Stimulated activated CD8-positive, alpha-beta memory T cell treated with anti-CD3 and anti-CD28 coated beads, Interleukin-4, amount 100 ng/mL, for 4 hours (primary cell): Measurements from ENCODE around the gene PEMT.

ENCODE experiments used
- DNase-seq, 2 donors: peaks; one replicate each; pipeline ENCODE4 v3.0.0-alpha.2; 2020; ENCODE audit warnings: low read depth in 2 of 2, low spot score in 1 of 2

PEMT gene

DNA sequence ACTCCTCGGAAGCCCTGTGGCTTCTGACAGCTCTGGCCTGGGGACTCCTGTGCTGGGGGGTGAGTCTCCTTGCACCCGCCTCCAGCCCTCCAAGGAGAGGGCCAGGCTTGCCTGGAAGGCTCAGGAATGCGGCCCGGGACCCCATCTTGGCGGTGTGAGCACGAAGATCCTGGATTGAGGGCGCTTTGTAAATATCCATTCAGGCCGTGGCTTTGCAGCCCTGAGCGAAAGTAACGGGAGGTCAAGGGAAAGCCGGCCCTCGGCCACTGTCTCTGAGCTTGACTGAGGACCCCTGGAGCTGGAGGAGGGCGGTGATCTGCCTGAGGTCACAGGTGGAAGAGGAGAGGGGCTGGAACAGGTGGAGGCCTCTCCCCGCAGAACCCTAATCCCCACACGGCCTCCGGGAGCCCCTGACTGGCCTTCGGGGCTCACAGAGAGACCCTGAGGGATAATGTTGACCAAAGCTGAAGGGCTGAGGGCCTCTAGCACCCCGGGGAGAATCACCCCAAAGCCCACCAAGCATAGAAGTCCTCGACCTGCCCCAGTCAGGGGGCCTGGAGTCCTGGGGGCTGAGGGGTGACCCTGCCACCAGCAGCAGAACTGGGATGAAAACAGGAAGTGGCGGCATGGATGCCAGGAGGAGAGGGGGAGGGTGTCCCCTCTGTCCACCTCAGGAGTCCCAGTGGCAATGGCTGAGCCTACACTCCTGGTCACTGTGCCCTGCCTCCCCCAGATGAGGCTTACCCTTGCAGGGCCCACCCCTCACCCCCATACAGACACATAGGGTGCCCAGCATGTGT, 87.0 kb downstream of the PEMT start:
- DNase-seq = no peak

DNA sequence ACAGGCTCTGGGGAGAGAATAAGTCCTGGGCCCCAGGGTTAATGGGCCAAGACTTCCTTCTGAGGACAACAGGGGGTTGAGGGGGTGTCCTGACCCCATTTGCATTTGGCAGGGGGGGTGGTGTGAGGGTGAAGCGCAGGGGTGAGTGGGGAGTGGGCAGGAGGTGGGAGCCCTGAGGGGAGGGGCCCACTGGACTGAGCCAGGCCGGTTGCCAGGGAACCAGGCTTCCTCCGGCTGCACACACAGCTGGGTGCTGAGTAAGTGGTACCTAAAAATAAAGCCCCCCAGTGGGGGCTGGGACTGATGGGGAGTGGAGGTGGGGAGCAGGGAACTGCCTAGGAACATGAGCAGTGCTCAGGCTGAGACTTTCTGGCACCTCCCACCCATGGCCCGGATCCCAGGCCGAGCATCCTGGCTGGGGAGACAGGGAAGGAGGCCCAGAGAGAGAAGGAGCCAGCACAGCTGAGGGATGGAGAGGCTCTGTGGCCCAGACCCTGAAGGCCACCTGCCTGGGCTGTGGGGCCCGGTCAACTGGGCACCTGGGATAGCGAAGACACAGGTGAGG, 87.9 kb downstream of the PEMT start:
- DNase-seq = no peak

DNA sequence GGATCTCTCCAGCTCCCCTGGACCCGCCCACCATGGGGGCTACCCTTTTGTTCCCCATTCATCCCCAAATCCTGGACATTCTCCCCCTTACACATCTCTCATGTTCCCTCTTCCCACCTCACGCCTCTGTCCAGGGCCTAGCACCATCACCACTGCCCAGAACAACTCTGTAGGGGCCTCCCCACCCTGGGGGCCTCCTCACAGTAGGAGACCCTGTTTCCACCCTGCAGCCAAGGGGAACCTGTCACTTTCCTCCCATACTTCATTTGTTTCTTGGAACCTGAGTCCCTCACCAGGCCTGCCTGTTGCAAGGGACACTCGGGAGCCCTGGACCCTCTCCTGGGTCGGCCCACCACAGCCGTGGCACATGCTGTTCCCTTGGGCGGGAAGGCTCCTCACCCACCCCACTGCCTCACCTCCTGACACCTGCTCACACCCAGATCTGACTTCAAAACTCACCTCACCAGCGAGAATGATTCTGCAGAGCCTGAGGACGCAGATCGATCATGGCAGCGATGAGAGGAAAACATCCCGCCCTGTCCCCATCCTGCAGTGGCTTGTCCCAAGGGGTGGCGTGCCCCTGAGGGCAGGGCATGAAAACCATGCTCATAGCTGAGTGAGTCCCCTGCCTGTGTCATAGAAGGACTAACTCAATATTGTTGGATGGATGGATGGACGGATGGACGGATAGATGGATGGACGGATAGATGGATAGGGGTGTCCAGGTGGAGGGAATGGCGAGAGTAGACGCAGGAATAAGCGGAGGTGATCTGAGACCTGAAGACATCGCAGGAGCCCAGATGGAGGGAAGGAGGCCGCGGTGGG, 88.6 kb downstream of the PEMT start:
- no peak for DNase-seq

DNA sequence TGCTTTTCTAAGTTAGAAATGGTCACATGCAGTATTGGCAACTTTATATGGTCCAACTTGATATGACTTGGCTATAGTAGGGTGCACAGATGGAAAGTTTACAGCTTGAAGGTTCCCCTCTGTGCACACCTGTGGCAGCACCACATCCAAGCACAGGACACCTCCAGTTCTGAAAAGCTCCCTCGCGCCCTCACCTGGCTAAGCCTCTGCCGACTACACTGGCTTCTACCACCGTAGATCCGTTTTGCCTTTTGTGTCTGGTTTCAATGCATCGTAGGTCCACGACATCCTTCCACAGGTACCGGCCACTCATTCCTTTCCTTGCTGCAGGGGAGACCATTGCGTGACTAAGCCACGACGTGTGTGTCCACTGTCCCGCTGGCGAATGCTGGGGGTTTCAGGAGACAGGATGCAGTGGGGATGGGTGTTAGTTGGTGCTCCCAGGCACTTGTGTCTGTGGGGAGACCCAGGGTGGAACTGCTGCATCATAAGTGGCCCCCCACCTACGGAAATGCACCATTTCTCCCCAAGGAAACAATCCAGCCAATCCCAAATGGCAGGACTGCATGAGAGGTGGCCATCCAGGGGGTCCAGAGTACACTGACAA, 90.4 kb downstream of the PEMT start:
- DNase-seq = no peak

DNA sequence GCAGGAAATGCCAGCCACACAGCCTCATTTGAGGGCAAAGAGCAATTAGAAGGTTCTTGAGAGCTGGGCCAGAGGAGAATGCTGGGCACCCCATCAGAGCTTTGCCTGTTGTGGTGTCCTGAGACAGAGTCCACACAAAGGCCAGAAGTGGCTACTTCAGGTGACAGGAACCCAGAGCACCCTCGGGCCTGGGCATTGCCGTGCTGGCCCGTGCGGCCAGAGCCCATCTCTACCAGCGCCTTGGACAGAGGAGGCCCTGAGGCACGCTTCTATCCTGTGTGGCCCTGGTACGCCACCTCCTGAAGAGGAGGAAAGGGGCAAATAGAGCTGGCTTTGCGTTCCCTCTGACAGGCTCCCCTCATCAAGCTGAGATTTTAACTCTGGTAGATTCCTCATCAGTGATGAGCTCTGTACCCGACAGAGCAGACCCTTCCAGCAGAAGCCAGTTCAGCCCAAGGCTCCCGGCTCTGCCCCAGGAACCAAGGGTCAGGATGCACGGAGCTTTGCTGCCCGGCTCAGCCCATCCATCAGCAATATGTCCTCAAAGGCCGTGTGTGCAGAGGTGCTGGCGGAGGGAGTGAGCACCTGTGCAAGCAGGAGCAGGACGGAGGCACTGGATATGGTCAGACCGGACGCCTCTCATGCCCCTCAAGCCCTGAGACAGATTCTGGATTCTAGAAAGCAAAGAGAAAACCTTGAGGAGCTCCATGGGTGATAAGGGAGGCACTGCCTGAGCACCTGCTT, 91.9 kb downstream of the PEMT start:
- DNase-seq = no peak

DNA sequence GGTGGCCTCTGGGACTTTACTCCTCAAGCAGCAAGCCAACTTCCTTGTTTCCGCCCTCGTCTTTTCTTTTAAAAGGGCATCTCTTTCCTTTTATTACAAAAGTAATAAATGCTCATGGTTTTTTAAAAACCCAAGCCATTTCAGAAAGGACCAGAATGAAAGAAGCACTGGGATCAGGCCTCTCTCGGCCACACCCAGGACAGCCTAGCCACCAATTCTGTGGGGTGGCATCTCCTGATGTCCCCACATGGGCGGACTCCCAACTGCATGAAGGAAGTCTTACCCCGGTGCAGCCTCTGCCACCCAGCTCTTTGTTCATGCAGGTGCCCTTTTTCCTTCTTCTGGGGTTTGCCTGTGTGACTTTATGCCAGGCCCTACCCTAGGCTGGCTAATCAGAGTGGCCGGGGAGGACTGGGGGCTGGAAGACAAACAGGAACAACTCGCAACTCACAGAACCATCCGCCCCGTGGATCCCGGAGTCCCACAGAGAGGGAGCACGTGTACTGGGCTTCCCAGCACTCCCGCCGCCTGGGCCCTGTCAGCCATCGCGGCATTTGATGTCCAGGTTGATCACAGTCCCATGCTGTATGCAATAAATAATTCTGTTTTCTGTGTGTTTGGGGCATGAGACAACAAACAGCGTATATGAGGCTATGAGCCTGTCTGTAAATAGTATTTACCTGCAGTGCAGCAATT, 92.8 kb downstream of the PEMT start:
- no peak for DNase-seq

DNA sequence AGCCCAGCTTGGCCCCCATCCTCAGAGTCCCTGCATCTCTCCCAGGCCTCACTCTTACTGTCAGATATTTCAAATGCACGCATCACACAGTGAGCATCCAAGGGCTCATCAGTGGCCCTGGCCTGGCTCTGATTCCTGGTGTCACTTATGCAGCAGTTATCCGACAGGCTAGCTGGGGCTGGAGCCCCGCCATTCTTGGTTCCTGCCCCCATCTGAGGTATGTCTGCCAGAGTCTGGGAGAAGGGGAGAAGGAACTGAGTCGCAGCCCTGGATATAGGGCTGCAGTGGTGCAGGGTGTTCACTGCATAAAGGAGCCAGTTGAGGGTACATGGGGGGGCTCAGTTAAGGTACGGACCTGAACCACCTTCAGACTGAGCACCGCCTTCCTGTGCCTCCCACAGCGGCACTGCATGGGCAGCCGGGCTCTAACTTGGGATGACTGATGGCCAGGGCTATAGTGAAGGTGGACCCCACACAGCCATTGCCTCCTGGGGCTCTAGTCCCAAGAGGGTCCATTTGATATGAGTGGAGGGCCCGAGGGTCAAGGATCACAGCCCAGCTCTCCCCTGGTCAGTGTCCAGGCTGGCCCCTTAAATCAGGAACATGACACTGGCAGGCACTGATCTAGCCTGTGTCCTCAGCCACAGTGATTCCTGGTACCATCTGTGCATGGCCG, 93.5 kb downstream of the PEMT start:
- DNase-seq = no peak

DNA sequence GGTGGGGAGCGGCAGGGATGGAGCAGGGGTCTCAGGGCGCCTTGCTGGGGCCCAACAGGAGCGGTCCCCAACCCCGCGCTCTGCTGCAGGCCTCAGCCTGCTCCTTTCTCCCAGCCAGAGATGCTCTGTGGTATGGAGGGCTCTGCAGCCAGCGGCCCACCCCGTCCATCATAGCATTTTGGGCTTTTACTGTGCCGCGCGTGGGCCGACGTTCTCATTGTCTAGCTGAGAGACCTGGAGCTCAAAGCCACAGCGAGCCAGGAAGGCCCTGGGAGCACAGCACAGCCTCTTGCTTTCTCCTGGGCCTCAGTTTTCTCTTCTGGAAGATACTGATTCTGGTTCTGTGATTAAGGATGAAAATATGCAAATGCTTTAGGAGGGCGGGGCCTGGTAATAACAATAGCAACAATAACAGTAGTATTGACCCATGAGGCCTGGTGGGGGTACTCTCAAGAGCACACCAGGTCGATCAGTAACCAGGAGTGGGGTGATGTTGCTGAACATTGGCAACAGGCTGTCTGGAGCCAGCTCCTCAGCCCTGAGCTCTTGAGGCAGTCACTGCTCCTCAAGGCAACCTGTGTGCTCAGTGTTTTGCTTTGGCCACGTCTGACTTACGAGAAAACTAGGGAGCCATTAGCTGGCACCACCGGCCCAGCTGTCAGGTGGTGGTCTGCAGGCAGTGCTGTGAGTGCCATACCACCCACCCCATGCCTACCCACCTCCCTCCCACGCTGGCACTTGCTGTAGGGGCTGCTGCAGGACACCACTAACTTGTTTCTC, 94.3 kb downstream of the PEMT start:
- DNase-seq = no peak

DNA sequence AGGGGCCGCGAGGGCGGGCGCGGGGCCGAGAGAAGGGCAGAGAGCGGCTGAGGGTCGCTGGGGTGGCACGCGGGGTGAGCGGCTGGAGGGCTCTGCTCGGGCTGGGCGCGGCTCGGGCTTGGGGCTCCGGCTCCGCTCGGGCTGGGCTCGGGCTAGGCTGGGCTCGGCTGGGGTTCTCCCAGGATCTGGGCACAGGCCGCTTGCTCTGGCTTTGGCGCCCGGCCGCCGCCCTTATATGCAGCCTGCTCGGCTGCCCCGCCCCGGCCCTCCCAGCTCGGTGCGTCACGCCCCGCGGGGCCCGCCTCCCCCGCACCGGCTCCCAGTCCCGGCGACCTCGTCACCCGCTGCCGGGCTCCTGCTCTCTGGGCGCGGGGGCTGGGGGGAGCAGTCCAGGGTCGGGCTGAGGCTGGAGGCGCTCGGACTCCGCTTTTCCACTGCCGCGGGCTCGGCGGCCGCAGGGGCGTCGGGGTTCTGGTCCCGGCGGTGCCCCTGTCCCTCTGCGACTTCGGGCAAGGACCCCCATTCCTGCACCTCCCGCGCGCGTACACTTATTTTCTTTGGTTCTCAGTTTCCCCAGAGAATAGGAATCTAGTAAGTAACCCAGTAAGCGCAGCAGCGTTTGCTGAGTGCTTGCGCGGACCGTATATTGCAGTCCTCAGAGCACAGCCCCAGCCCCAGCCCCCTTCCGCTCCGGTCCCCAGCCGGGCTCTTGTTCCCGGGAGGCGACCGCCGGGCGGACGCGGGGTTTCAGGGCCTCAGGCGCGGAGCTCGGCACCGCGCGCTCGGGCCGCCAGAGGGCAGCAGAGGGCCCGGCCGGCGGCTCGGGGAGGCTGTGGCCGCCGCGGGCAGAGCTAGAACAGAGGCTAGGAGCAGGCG, 95.1 kb downstream of the PEMT start, which contains the start of gene RASD1:
Gene RASD1 (minus strand): TSS at position 207 of the 876 bp plus-strand sequence. CDS start 214 bp downstream, outside the sequence.
- DNase-seq = peak; percentile 43 to 67

DNA sequence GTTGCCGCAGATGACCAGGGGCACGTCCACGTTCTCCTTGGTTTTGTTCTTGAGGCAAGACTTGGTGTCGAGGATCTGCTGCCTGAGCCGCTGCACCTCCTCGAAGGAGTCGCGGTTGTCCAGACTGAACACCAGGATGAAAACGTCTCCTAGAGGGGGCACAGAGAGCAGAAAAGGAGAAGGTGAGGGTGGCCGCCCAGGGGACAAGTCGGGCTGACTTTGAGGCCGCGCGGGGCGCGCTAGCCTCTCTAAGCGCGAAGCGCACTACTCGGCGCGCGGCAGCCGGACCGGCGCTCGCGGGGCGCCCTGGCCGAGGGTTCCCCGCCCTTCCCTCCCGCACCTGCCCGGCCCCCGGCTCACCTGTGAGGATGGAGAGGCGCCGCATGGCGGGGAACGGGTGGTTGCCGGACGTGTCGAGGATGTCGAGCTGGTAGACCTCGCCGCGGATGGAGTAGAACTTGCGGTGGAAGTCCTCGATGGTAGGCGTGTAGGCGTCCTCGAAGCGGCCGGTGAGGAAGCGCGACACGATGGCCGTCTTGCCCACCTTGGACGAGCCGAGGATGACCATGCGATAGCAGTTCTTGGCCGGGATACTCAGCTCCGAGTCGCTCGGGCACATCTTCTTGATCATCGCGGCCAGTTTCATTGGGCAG, 95.8 kb downstream of the PEMT start:
- no peak for DNase-seq

DNA sequence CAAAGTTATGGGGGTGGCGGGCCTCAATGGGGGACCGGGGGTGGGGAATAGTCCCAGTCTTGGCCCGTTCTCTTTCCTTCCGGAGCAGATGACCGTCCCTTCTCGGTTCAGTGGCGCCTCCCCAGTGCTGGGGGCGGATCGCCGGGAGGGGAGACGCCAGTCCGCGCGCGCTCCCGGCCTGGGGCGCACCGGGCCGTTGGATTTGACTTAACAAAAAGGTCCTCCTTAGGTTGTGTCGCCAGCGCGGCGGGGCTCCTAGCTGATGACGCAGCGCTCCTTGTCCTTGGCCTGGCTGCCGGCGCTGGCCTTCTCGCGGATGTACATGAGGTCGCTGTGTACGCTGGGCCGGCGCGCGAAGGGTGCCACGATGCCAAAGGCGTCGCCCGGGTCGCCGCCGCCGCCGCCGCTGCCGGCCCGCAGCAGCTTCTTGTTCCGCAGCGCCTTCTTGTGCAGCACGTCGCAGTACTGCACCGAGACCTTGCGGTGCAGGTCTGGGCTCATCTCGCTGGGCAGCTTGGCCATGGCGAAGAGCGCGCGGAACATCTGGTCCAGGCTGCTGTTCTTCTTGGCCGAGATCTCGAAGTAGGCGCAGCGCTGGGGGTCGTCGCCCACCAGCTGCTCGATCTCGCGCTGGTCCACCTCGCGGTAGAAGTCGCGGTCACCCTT, 96.5 kb downstream of the PEMT start:
- DNase-seq = no peak

DNA sequence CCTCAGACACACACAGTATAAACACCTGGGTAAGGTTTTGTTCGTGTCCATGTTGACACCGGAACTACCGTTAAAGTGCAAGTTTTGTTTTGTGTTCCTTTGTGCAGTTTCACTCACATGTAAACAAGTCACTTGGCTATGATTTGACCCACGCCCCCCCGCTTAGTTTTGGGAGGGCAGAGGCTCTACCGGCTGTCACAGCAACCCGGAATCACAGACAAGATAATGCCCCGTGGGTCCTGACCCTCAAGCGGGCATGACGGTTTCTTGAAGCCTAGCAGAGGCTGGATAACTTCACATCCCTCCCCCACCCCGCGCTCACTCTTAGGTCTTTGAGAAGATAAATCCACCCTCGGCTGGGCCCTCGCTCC, 97.0 kb downstream of the PEMT start:
- no peak for DNase-seq

DNA sequence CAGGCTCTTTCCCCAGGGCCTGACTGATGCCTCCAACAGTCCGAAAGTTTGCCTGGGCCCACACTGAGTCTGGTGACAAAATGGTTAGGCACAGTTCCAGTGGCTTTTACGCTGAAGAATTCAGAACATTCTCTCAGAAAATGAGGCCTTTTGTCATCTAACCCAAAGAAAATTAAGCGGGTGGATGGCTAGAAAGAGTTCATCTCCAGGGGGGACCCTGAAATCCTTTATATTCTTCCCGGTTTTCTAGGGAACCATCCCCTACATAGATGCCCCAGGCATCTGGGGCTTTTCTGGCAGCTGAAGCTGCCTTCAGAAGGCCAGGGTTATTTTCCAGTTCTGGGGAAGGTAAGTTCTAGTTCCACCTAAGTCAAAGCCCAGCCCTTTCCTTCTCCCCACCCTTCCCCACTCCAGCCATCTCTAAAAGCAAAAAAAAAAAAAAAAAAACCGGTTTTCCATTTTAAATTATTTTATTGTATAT, 97.5 kb downstream of the PEMT start:
- DNase-seq = no peak

DNA sequence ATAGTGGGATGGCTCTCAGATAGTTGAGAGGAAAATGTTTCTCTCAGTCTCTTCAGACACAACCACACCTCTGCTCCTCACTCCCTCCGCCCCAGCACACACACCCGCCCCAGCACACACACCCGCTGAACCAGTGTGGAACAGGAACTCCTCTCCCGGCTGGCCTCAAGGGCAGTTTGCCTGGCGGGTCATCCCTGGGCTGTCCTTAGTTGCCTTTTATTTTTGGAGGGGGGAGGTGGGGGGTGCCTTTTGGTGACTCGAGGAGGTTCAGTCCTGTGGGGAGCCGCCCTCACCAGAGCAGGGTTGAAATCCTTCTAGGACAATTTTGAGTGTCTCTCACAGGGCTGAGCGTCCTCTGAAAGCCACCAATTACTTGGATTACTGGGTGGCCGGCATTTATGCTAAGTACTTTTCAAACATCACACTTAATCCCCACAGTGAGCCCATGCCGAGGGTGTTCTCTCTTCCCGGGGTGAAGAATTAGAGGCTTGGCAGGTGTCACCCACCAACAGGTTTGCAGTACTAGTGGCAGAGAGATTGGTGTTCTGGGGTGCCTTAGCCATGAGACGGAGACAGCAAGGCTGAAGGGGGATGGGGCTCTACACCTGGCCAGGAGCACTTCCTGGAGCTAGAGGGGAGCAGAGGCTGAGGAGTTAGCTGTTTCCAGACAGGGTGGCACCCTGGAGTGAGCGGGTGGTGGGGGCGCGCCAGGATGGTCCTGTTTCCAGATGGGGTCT, 98.1 kb downstream of the PEMT start:
- no peak for DNase-seq

DNA sequence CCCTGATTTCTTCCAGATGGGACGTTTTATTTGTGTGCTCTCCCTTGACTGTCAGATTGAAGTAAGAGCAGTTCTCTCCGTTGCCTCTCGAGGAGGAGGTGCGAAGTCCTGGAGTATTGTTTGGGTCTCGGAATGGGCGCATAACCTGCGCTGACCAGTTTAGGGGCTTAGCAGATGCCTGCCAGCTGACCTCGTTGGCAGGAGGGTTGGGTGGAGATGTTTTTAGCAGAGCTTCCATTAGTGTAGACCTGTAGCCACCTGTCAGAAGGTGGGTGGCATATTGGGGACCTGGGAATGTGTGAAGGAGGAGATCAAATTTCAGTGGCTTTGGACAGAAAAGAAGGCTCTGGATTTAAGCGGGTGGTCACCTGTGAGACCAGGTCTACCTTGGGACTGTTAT, 98.9 kb downstream of the PEMT start:
- no peak for DNase-seq

DNA sequence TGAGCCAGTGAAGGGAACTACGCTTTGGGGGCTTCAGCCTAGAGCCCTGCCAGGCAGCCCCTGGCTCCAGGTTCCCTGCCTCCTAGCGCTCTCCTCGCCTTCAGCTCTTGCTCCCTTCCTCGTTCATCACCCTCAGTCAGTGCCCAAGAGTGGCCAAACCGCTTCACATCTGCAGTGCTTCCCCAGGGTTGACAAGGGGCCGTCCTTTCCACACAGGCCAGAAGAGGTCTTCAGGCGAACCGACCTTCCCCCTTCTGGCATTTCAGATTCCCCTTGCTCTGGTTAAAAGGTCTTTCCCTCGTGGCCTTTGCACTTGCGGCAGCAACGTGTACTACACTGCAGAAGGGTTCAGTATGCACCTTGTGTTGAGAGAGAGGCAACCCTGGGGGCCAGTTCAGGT, 99.4 kb downstream of the PEMT start:
- no peak for DNase-seq
